Endodermal cell (in vitro differentiated cells): ENCODE measurements around the gene VSTM2B. TPM values are rescaled to one million over a fixed set of nuclear protein-coding genes. Genes with fewer than 3 reads are reported as not detected.

Experiments used
- DNase-seq: peaks from one replicate; pipeline ENCODE4 v3.0.0-alpha.2; 2017
- H3K27ac ChIP-seq: 2 replicates; pipeline ENCODE4 v1.5.1; 2013; ENCODE audit warnings: mild to moderate bottlenecking, low read depth, low read length, moderate library complexity
- H3K27me3 ChIP-seq: 2 replicates; pipeline ENCODE4 v1.6.1; 2013; ENCODE audit warnings: mild to moderate bottlenecking, low read length, moderate library complexity; ENCODE audit not compliant: insufficient read depth, control insufficient read depth, poor library complexity, severe bottlenecking
- H3K36me3 ChIP-seq: 2 replicates; pipeline ENCODE4 v1.7.0; 2013; ENCODE audit warnings: mild to moderate bottlenecking, low read length, moderate library complexity; ENCODE audit not compliant: control insufficient read depth, insufficient read depth
- H3K4me1 ChIP-seq: one replicate; pipeline ENCODE4 v1.7.0; 2013; ENCODE audit warnings: low read length; ENCODE audit not compliant: control insufficient read depth, insufficient read depth
- H3K4me3 ChIP-seq: 2 replicates; pipeline ENCODE4 v1.5.1; 2013; ENCODE audit warnings: mild to moderate bottlenecking, low read length, moderate library complexity
- H3K9ac ChIP-seq: 2 replicates; pipeline ENCODE4 v1.6.1; 2013; ENCODE audit warnings: mild to moderate bottlenecking, low read length, moderate library complexity; ENCODE audit not compliant: poor library complexity, severe bottlenecking; ENCODE audit errors: extremely low read depth
- H3K9me3 ChIP-seq: 2 replicates; pipeline ENCODE4 v1.6.1; 2013; ENCODE audit warnings: mild to moderate bottlenecking, low read length, moderate library complexity; ENCODE audit not compliant: control insufficient read depth
- H3K27ac Mint-ChIP-seq: 2 replicates; pipeline ENCODE4 v1.8.0; 2020; ENCODE audit warnings: mixed read lengths
- H3K27me3 Mint-ChIP-seq: 2 replicates; pipeline ENCODE4 v1.8.0; 2021; ENCODE audit warnings: mild to moderate bottlenecking, mixed read lengths; ENCODE audit not compliant: insufficient read depth
- H3K36me3 Mint-ChIP-seq: 2 replicates; pipeline ENCODE4 v1.8.0; 2020; ENCODE audit warnings: low read depth, mixed read lengths
- H3K4me1 Mint-ChIP-seq: 2 replicates; pipeline ENCODE4 v1.8.0; 2020; ENCODE audit warnings: mixed read lengths
- H3K4me3 Mint-ChIP-seq: 2 replicates; pipeline ENCODE4 v1.8.0; 2020; ENCODE audit warnings: mild to moderate bottlenecking, moderate library complexity, mixed read lengths
- H3K9me3 Mint-ChIP-seq: 2 replicates; pipeline ENCODE4 v1.8.0; 2020; ENCODE audit warnings: mild to moderate bottlenecking, mixed read lengths
- CTCF ChIP-seq: fragments of 200-600 bp; sonication (generic); conservative IDR thresholded peaks from 2 replicates; pipeline ENCODE4 v1.5.0; 2021; ENCODE audit warnings: antibody characterized with exemption, mild to moderate bottlenecking
- WGBS, 2 experiments: methylation state at CpG; one replicate each; pipeline versions ENCODE4 v1.1.5 to v1.1.7; 2013; ENCODE audit warnings: missing lambda C conversion rate in 2 of 2, mixed read lengths in 1 of 2; ENCODE audit not compliant: insufficient coverage in 1 of 2, insufficient read length in 1 of 2; 5-methylcytosine and 5-hydroxymethylcytosine counted together
- total RNA-seq, 2 donors: library from RNA; stranded (reverse); fragmentation: NEBNext Ultra II Directional in 1 of 2; extraction: Animal tissue kit (Norgen Biotek cat#: 25700) in 1 of 2; gene quantifications; 2 replicates in 1 of 2; 3 replicates in 1 of 2; pipeline ENCODE4 v1.2.1, GENCODE V29; 2021

Gene VSTM2B
- total RNA-seq, 2 donors from 2014 or later = 0.18 TPM; not detected in 1

- no peaks in the 10 kb centered on the region for H3K36me3 ChIP-seq
- Mint-ChIP-seq H3K4me3 (no peak overlapping the region), H3K36me3 (no peaks in the 10 kb centered on the region), H3K4me1 (no peaks in the 10 kb centered on the region), H3K27me3 (no peaks in the 10 kb centered on the region), H3K9me3 (peaks cover 2% of the 10 kb centered on the region), H3K27ac (no peak overlapping the region)
- H3K9ac ChIP-seq = no peak overlapping the region
- no peak overlapping the region for H3K27ac ChIP-seq
- TF ChIP-seq CTCF = no peak
- no peaks in the 10 kb centered on the region for H3K27me3 ChIP-seq
- no peaks in the 10 kb centered on the region for H3K4me1 ChIP-seq
- no peaks in the 10 kb centered on the region for H3K9me3 ChIP-seq
- WGBS, 2 experiments = 88% methylated on average over 2 to 8 of the region's 8 CpGs
- no peak overlapping the region for H3K4me3 ChIP-seq
- DNase-seq = no peak
These were observed 20.2 kb downstream of the VSTM2B start for GRCh38 chr19:29545866-29546582.

- Histone ChIP-seq H3K9ac (no peak overlapping the region), H3K9me3 (no peaks in the 10 kb centered on the region), H3K27me3 (no peaks in the 10 kb centered on the region), H3K27ac (no peak overlapping the region), H3K4me1 (no peaks in the 10 kb centered on the region), H3K4me3 (no peak overlapping the region), H3K36me3 (no peaks in the 10 kb centered on the region)
- no peaks in the 10 kb centered on the region for H3K27me3 Mint-ChIP-seq
- H3K36me3 Mint-ChIP-seq = no peaks in the 10 kb centered on the region
- no peaks in the 10 kb centered on the region for H3K4me1 Mint-ChIP-seq
- peaks cover 2% of the 10 kb centered on the region for H3K9me3 Mint-ChIP-seq
- 60 to 76% methylated on average over 2 to 10 of the region's 10 CpGs for WGBS, 2 experiments
- H3K27ac Mint-ChIP-seq = no peak overlapping the region
- no peak for DNase-seq
- no peak for TF ChIP-seq CTCF
- no peak overlapping the region for H3K4me3 Mint-ChIP-seq
These were observed 20.9 kb downstream of the VSTM2B start for GRCh38 chr19:29546583-29547190.

- H3K4me1 ChIP-seq = peaks cover 3% of the 10 kb centered on the region
- Mint-ChIP-seq H3K27me3 (no peaks in the 10 kb centered on the region), H3K36me3 (no peaks in the 10 kb centered on the region), H3K4me1 (peaks cover under 1% of the 10 kb centered on the region), H3K9me3 (peaks cover 2% of the 10 kb centered on the region), H3K27ac (no peak overlapping the region), H3K4me3 (no peak overlapping the region)
- H3K36me3 ChIP-seq = no peaks in the 10 kb centered on the region
- no peak for TF ChIP-seq CTCF
- H3K9me3 ChIP-seq = no peaks in the 10 kb centered on the region
- DNase-seq = no peak
- H3K9ac ChIP-seq = no peak overlapping the region
- H3K27me3 ChIP-seq = no peaks in the 10 kb centered on the region
- WGBS, 2 experiments = 85 to 90% methylated on average over 5 to 7 of the region's 7 CpGs
- no peak overlapping the region for H3K4me3 ChIP-seq
- no peak overlapping the region for H3K27ac ChIP-seq
These were observed 21.7 kb downstream of the VSTM2B start for GRCh38 chr19:29547361-29547960.
